NCI-H2171 treated with DMSO at 0.1 percent for 48 hours (cell line): ENCODE data around the gene SYNJ1.
"Not testable (repeated sequence)": the region's sequence is repeated elsewhere in the genome, so short reads cannot be mapped to it uniquely, and the experiment has no call there.

Experiments used
- DNase-seq: peaks from one replicate; lab custom pipeline; 2025; lab: John Stamatoyannopoulos, UW

SYNJ1 gene

GRCh38 chr21:32727687-32728455, at the start of gene SYNJ1:
TSS of gene SYNJ1 (minus strand) at chr21:32728013. CDS start at chr21:32726895, 1,118 bp downstream.
- peak; percentile 89 for DNase-seq

- DNase-seq: no peak
Observed at GRCh38 chr21:32777269-32777668, 49.5 kb upstream of the SYNJ1 start.

- DNase-seq: no peak
Observed at GRCh38 chr21:32776743-32777142, 48.9 kb upstream of the SYNJ1 start.

- not testable (repeated sequence) for DNase-seq
Observed at GRCh38 chr21:32773048-32773344, 45.2 kb upstream of the SYNJ1 start.

GRCh38 chr21:32772281-32773047, 44.7 kb upstream of the SYNJ1 start:
- DNase-seq: no peak

GRCh38 chr21:32770871-32771523, 43.2 kb upstream of the SYNJ1 start:
- peak; percentile 48 for DNase-seq

- no peak for DNase-seq
Observed at GRCh38 chr21:32768530-32768929, 40.7 kb upstream of the SYNJ1 start.

- DNase-seq: no peak
Observed at GRCh38 chr21:32765058-32765457, 37.2 kb upstream of the SYNJ1 start.

- no peak for DNase-seq
Observed at GRCh38 chr21:32764186-32764585, 36.4 kb upstream of the SYNJ1 start.

- DNase-seq: peak; percentile 12
Observed at GRCh38 chr21:32757804-32758203, 30.0 kb upstream of the SYNJ1 start.

GRCh38 chr21:32756096-32756495, 28.3 kb upstream of the SYNJ1 start:
- DNase-seq: no peak

- DNase-seq: peak; percentile 76
Observed at GRCh38 chr21:32753818-32754585, 26.2 kb upstream of the SYNJ1 start.

GRCh38 chr21:32750405-32750804, 22.6 kb upstream of the SYNJ1 start:
- DNase-seq: no peak

- DNase-seq: no peak
Observed at GRCh38 chr21:32749662-32750061, 21.8 kb upstream of the SYNJ1 start.

GRCh38 chr21:32748529-32748928, 20.7 kb upstream of the SYNJ1 start:
- DNase-seq: peak; percentile 72

- no peak for DNase-seq
Observed at GRCh38 chr21:32747396-32747795, 19.6 kb upstream of the SYNJ1 start.

GRCh38 chr21:32746711-32747110, 18.9 kb upstream of the SYNJ1 start:
- not testable (repeated sequence) for DNase-seq

- DNase-seq: no peak
Observed at GRCh38 chr21:32742396-32742795, 14.6 kb upstream of the SYNJ1 start.

- DNase-seq: no peak
Observed at GRCh38 chr21:32741336-32741735, 13.5 kb upstream of the SYNJ1 start.

GRCh38 chr21:32739946-32740345, 12.1 kb upstream of the SYNJ1 start:
- no peak for DNase-seq

- not testable (repeated sequence) for DNase-seq
Observed at GRCh38 chr21:32736083-32736482, 8.3 kb upstream of the SYNJ1 start.

- no peak for DNase-seq
Observed at GRCh38 chr21:32735524-32735923, 7.7 kb upstream of the SYNJ1 start.
